ENCODE data around the gene PIM3. TPM values are rescaled to one million over a fixed set of nuclear protein-coding genes. Genes with fewer than 3 reads are reported as not detected.

PIM3 gene
- polyA plus RNA-seq, 1 of the 3 experiments (the other 2 are of a cell fraction): 15.3 TPM

- 88% methylated on average over 11 of the region's 12 CpGs for WGBS (ENCODE audit: low lambda C conversion rate)
- Histone ChIP-seq H3K9ac (no peak overlapping the region), H2AFZ (ENCODE audit: low read depth) (no peak overlapping the region), H3K9me3 (no peaks in the 10 kb centered on the region), H3K9me2 (no peaks in the 10 kb centered on the region), H4K20me1 (ENCODE audit: insufficient read depth) (no peaks in the 10 kb centered on the region), H3K4me1 (ENCODE audit: control insufficient read depth in 1 of 2, insufficient read depth in 2 of 2, low read depth in 1 of 2, low read length in 1 of 2) (peaks cover 0 to 12% of the 10 kb centered on the region in 2 experiments; a peak in 2 of 4 replicates), H3K27me3 (ENCODE audit: insufficient read depth) (no peaks in the 10 kb centered on the region), H3K4me3 (ENCODE audit: low read depth in 2 of 2, low read length in 1 of 2) (no peak overlapping the region), H3K4me2 (no peak overlapping the region), H3K27ac (ENCODE audit: low read depth in 2 of 2, low read length in 1 of 2) (no peak overlapping the region), H3K36me3 (replicated peaks in 1 of 2; ENCODE audit: control insufficient read depth in 1 of 2, insufficient read depth in 2 of 2, low read length in 1 of 2) (peaks cover 3 to 14% of the 10 kb centered on the region in 2 experiments), H3F3A (replicated peaks; ENCODE audit: insufficient read depth) (no peaks in the 10 kb centered on the region), H3K79me2 (ENCODE audit: insufficient read depth) (0 out of 2 replicates have a peak, but pooled peaks cover 5% of the 10 kb centered on the region)
- no peak for DNase-seq
- ChIA-PET POLR2A (no interaction called here), CTCF (interaction anchor here (1.2 to 2.5 kb wide), 4 partner anchors 10 to 148 kb away, joined by 3 to 11 read pairs (median 6); no protein-coding TSS in a partner anchor)
- TF ChIP-seq REST (IDR thresholded peaks at IDR 0.05; ENCODE audit: low read depth, low read length) (peak; percentile 91), IRF3 (IDR thresholded peaks at IDR 0.05; ENCODE audit: low read depth, low read length) (no peak)
Measured at GRCh38 chr22:49915610-49916009, 45.0 kb upstream of the PIM3 start.

GRCh38 chr22:49916831-49917230 is 43.7 kb upstream of the PIM3 start:
- Histone ChIP-seq H3F3A (replicated peaks; ENCODE audit: insufficient read depth) (no peaks in the 10 kb centered on the region), H3K27me3 (ENCODE audit: insufficient read depth) (no peaks in the 10 kb centered on the region), H3K4me1 (ENCODE audit: control insufficient read depth in 1 of 2, insufficient read depth in 2 of 2, low read depth in 1 of 2, low read length in 1 of 2) (peaks cover 0 to 12% of the 10 kb centered on the region in 2 experiments; a peak in 2 of 4 replicates), H3K36me3 (replicated peaks in 1 of 2; ENCODE audit: control insufficient read depth in 1 of 2, insufficient read depth in 2 of 2, low read length in 1 of 2) (peaks cover 3 to 25% of the 10 kb centered on the region in 2 experiments), H3K79me2 (ENCODE audit: insufficient read depth) (0 out of 2 replicates have a peak, but pooled peaks cover 5% of the 10 kb centered on the region), H3K9me2 (no peaks in the 10 kb centered on the region), H4K20me1 (ENCODE audit: insufficient read depth) (no peaks in the 10 kb centered on the region), H3K9me3 (no peaks in the 10 kb centered on the region), H3K4me3 (ENCODE audit: low read depth in 2 of 2, low read length in 1 of 2) (no peak overlapping the region), H3K4me2 (peak overlapping the region; percentile 96; the same call in 1 of the 2 replicates), H3K9ac (no peak overlapping the region), H2AFZ (ENCODE audit: low read depth) (no peak overlapping the region), H3K27ac (ENCODE audit: low read depth in 2 of 2, low read length in 1 of 2) (no peak overlapping the region)
- no peak for TF ChIP-seq GATA2 (CRISPR knock-in tag; IDR thresholded peaks at IDR 0.05)
- TF ChIP-seq IRF3 (IDR thresholded peaks at IDR 0.05; ENCODE audit: low read depth, low read length): no peak
- no peak for TF ChIP-seq ZBTB33 (IDR thresholded peaks at IDR 0.05; ENCODE audit: borderline replicate concordance, low read depth)
- TF ChIP-seq CTCF (IDR thresholded peaks at IDR 0.05): no peak
- no peak for TF ChIP-seq SIN3A (IDR thresholded peaks at IDR 0.05; ENCODE audit: borderline replicate concordance, low read depth, low read length)
- no peak for TF ChIP-seq RFX5 (IDR thresholded peaks at IDR 0.05; ENCODE audit: low read length)
- TF ChIP-seq YY1 (IDR thresholded peaks at IDR 0.05; ENCODE audit: low read depth): no peak
- TF ChIP-seq FOXM1 (IDR thresholded peaks at IDR 0.05; ENCODE audit: low read depth): no peak
- TF ChIP-seq NFIC (IDR thresholded peaks at IDR 0.05; ENCODE audit: borderline replicate concordance): no peak
- TF ChIP-seq EP300 (IDR thresholded peaks at IDR 0.05; ENCODE audit: borderline replicate concordance in 1 of 2, low read depth in 1 of 2, low read length in 1 of 2): no peak
- no peak for TF ChIP-seq GABPA (IDR thresholded peaks at IDR 0.05; ENCODE audit: low read depth)
- ChIA-PET CTCF (interaction anchor here (1.0 to 2.2 kb wide), 2 partner anchors 11 to 14 kb away, joined by 3 to 12 read pairs; no protein-coding TSS in a partner anchor), POLR2A (interaction anchor here (1.3 kb wide), 1 partner anchor 9 kb away, joined by 3 read pairs; no protein-coding TSS in a partner anchor)
- no peak for DNase-seq
- 100% methylated on average over 1 of the region's 11 CpGs for WGBS (ENCODE audit: low lambda C conversion rate)
